HG03139 (cell line): Measurements from ENCODE around the gene SCARF1.
A peak's percentile ranks its signal among the peaks of the same experiment; 100 is the strongest.
"Not testable (repeated sequence)": the region's sequence is repeated elsewhere in the genome, so short reads cannot be mapped to it uniquely, and the experiment has no call there.

Source experiments
- ATAC-seq: cut with Tn5 transposase; IDR thresholded peaks from one replicate; pipeline ENCODE4 v1.9.1; 2021; ENCODE audit not compliant: unreplicated experiment

SCARF1 gene

GRCh38 chr17:1645207-1646171 lies at the start of gene SCARF1:
Gene SCARF1 (minus strand): TSS chr17:1645732. CDS start chr17:1645697, 35 bp downstream.
- no peak for ATAC-seq

DNA sequence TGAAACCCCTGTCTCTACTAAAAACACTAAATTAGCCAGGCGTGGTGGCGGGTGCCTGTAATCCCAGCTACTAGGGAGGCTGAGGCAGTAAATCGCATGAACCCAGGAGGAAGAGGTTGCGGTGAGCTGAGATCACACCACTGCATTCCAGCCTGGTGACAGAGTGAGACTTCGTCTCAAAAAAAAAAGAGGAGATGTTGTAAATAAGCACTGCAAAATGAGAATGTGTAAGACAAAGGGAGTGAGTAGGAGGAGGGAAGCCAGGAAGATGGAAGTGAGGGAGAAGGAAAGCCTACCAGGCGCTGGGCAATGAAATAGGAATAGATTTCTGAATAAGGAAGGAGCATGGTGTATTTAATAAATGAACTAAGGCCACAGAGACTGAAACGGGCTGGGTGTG lies 47.8 kb upstream of the SCARF1 start:
- ATAC-seq: no peak

GRCh38 chr17:1690544-1691221 lies 45.2 kb upstream of the SCARF1 start:
- no peak for ATAC-seq

DNA sequence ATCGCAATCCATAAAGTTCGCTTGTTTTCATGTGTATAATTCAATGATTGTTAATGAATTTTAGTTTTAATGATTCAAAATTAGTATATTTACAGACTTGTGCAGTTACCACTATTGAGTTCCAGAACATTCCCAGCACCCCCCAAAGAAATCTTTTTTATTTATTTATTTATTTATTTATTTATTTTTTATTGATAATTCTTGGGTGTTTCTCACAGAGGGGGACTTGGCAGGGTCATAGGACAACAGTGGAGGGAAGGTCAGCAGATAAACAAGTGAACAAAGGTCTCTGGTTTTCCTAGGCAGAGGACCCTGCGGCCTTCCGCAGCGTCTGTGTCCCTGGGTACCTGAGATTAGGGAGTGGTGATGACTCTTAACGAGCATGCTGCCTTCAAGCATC lies 42.9 kb upstream of the SCARF1 start:
- not testable (repeated sequence) for ATAC-seq

- no peak for ATAC-seq
These were observed 40.6 kb upstream of the SCARF1 start for GRCh38 chr17:1686086-1686485.

- peak; percentile 92 for ATAC-seq
These were observed 39.1 kb upstream of the SCARF1 start, which contains the start of gene PRPF8 for GRCh38 chr17:1684378-1685189. Gene PRPF8 (minus strand): TSS chr17:1684867. CDS start chr17:1684571, 296 bp downstream.

DNA sequence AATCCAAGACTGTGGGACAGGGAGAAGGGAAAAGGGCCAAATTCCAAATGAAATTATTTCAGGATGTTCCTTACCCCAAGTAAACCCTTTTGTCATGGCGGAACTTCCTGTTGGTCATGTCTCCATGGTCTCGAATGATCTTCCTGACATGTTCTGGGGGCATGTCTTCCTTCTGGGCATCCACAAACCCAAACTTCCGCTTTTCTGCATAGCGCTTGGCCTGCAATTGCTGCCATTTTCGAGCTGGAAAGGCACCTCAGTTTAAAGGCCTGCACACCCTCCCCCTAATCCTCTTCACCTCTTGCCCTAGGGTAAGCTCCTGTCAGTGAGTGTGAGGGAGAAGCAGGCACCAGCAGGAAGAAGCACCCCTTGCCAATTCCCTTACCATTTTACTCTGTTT lies 37.9 kb upstream of the SCARF1 start:
- ATAC-seq: no peak

- no peak for ATAC-seq
These were observed 30.9 kb upstream of the SCARF1 start for GRCh38 chr17:1676401-1676800.

- ATAC-seq: no peak
These were observed 27.7 kb upstream of the SCARF1 start for GRCh38 chr17:1673041-1673785.

- ATAC-seq: not testable (repeated sequence)
These were observed 18.4 kb upstream of the SCARF1 start for GRCh38 chr17:1663934-1664333.

GRCh38 chr17:1661045-1661444 lies 15.5 kb upstream of the SCARF1 start:
- ATAC-seq: no peak

GRCh38 chr17:1658100-1658499 lies 12.6 kb upstream of the SCARF1 start:
- no peak for ATAC-seq

DNA sequence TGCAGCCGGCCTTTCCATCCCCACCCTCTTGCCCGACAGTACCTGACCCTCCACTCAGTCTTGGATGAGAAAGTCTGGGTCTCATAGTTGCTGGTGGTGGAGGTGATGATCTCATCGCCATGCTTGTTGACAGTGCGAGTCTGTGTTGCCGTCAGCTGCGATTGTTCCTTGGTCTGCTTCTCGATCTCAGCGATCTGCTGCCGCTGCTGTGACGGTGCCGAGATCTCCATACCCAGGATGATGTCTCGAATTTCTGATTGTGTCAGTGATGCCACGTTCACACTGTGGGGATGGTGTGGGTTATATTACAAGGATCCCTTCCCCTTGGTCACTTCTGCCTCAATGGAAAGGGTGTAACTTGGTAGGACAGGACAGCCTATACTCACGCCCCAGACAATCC lies 8.2 kb upstream of the SCARF1 start:
- no peak for ATAC-seq

DNA sequence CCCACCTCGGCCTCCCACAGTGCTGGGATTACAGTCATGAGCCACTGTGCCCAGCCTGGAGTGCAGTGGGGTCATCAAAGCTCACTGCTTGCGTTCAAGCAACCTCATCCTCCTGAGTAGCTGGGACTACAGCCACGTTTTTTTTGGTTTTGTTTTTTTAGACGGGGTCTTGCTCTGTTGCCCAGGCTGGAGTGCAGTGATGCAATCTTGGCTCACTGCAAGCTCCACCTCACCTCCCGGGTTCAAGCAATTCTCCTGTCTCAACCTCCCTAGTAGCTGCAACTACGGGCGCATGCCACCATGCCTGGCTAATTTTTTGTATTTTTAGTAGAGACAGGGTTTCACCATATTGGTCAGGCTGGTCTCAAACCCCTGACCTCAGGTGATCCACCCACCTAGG lies 7.3 kb upstream of the SCARF1 start:
- ATAC-seq: not testable (repeated sequence)

- ATAC-seq: no peak
These were observed 6.0 kb upstream of the SCARF1 start for GRCh38 chr17:1651559-1651844.

GRCh38 chr17:1650731-1651558 lies 5.4 kb upstream of the SCARF1 start:
- ATAC-seq: no peak

DNA sequence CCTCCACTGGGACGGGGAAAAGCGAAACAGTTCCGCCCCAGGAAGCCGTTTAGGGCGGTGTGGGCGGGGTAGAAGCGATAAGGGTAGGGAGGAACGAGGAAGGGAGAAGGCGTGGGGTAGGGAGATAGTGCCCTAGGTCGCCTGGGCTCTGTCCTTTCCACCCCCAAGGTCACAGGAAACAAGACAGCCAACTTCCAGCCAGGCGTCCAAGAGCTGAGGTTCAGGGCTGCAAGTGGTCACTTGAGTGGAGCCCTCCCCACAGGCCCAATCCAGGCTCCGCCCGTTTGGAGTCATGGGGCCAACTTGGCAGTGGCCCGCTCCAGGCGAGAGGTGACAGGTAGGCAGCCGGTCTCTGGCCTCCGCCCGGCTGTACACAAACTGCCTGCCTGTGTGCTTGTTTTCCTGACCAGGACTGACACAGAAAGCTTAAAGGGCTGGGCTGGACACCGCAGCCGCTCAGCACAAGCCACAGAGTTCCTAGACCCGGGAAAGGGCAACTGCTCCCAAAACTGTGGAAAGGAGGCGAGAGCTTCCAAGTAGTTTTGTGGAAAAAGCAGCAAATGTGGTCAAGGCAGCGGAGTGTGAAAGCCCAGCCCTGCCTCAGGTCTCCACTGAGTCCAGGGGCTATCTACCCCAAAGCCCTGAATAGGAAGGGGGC lies 4.4 kb upstream of the SCARF1 start, which contains the start of gene RILP:
TSS of gene RILP (minus strand) at position 23 of the 658 bp plus-strand sequence. CDS start 62 bp downstream, outside the sequence.
- ATAC-seq: no peak

- ATAC-seq: peak; percentile 34
These were observed 3.7 kb upstream of the SCARF1 start for GRCh38 chr17:1648963-1649843.
